ENCODE measurements around the gene GJA5.
"Not testable (repeated sequence)": the region's sequence is repeated elsewhere in the genome, so short reads cannot be mapped to it uniquely, and the experiment has no call there.

GJA5 gene

GRCh38 chr1:147762233-147763024 is 2.0 kb upstream of the GJA5 start:
- no peak for DNase-seq

- no peak for DNase-seq
Observed at GRCh38 chr1:147758379-147759100, 1.9 kb downstream of the GJA5 start.

GRCh38 chr1:147757015-147757990 is 3.1 kb downstream of the GJA5 start:
- DNase-seq = no peak

- DNase-seq = no peak
Observed at GRCh38 chr1:147756341-147756740, 4.1 kb downstream of the GJA5 start.

GRCh38 chr1:147754661-147755060 is 5.7 kb downstream of the GJA5 start:
- DNase-seq = no peak

GRCh38 chr1:147753081-147753480 is 7.3 kb downstream of the GJA5 start:
- DNase-seq = no peak

GRCh38 chr1:147752511-147752910 is 7.9 kb downstream of the GJA5 start:
- DNase-seq = no peak

- no peak for DNase-seq
Observed at GRCh38 chr1:147751346-147751745, 9.1 kb downstream of the GJA5 start.

- no peak for DNase-seq
Observed at GRCh38 chr1:147750618-147751217, 9.7 kb downstream of the GJA5 start.

GRCh38 chr1:147749792-147750191 is 10.6 kb downstream of the GJA5 start:
- no peak for DNase-seq

GRCh38 chr1:147748676-147749350 is 11.6 kb downstream of the GJA5 start:
- DNase-seq = no peak

GRCh38 chr1:147747966-147748365 is 12.4 kb downstream of the GJA5 start:
- no peak for DNase-seq

GRCh38 chr1:147745271-147745670 is 15.1 kb downstream of the GJA5 start:
- DNase-seq = no peak

- no peak for DNase-seq
Observed at GRCh38 chr1:147741065-147741464, 19.3 kb downstream of the GJA5 start.

GRCh38 chr1:147740391-147740790 is 20.0 kb downstream of the GJA5 start:
- DNase-seq = no peak

GRCh38 chr1:147738739-147739476 is 21.5 kb downstream of the GJA5 start:
- DNase-seq = no peak

GRCh38 chr1:147738129-147738528 is 22.3 kb downstream of the GJA5 start:
- no peak for DNase-seq

GRCh38 chr1:147736883-147737282 is 23.5 kb downstream of the GJA5 start:
- no peak for DNase-seq

GRCh38 chr1:147735423-147735822 is 25.0 kb downstream of the GJA5 start:
- DNase-seq = no peak

- DNase-seq = not testable (repeated sequence)
Observed at GRCh38 chr1:147734291-147734841, 26.0 kb downstream of the GJA5 start.

- DNase-seq = no peak
Observed at GRCh38 chr1:147729315-147729714, 31.1 kb downstream of the GJA5 start.
